Measurements from ENCODE around the gene NCKAP5L. TPM values are rescaled to one million over a fixed set of nuclear protein-coding genes. Genes with fewer than 3 reads are reported as not detected.

The NCKAP5L gene
- total and polyA plus RNA-seq, 2 donors (not counting 1 experiment from before 2014, with no cell fraction given) = 3.9 to 14.2 TPM

DNA sequence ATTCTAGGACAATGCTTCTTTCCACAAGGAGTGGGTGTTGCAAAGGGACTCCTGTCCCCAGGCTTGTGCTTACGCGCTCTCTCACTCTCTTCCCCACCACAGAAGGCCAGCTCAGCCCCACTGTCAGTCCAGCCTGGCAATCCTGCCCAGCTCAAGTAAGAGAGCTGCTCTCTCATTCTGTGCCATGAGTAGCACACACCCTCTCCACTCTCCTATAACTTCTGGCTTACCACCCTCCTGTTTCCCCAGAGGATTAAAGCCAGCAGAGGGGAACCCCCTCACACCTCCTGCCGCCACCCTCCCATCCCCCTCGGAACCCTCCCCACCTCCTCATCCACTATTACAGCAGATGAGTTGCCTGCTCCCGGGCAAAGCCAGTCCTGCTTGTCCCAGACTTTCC lies 17.1 kb downstream of the NCKAP5L start:
- H3K9ac ChIP-seq (ENCODE audit: insufficient read depth, low read length) = no peak overlapping the region
- TF ChIP-seq EZH2 (IDR thresholded peaks at IDR 0.05; ENCODE audit: low read length, missing control alignments) (no peak), CTCF (conservative IDR thresholded peaks at IDR 0.05 in 1 of 2, IDR thresholded peaks at IDR 0.05 in 1 of 2; ENCODE audit: low read depth in 1 of 2, low read length in 2 of 2) (no peak)
- no peaks in the 10 kb centered on the region for H3K27me3 ChIP-seq (ENCODE audit: control insufficient read depth, insufficient read depth, low read length)
- H3K36me3 ChIP-seq (ENCODE audit: control insufficient read depth, insufficient read depth, low read length) = peaks cover 3% of the 10 kb centered on the region
- DNase-seq (ENCODE audit: low read depth in 2 of 2) = no peak
- peaks cover 13% of the 10 kb centered on the region for H3K79me2 ChIP-seq (ENCODE audit: control insufficient read depth, insufficient read depth, low read length)
- H3K4me3 ChIP-seq (replicated peaks in 1 of 4; ENCODE audit: control extremely low read depth in 1 of 4, insufficient read depth in 1 of 4, low read depth in 3 of 4, low read length in 4 of 4) = no peak overlapping the region
- H3K27ac ChIP-seq (ENCODE audit: insufficient read depth, low read length) = no peak overlapping the region
- peaks cover 10% of the 10 kb centered on the region for H3K4me1 ChIP-seq (ENCODE audit: control insufficient read depth, extremely low read depth, insufficient read depth, low read length)
- no peaks in the 10 kb centered on the region for H3K9me3 ChIP-seq (ENCODE audit: control insufficient read depth, insufficient read depth, low read depth, low read length)
- H4K20me1 ChIP-seq (ENCODE audit: control insufficient read depth, extremely low read depth, insufficient read depth, low read length) = no peaks in the 10 kb centered on the region
- no peak overlapping the region for H2AFZ ChIP-seq (ENCODE audit: low read length)
- no peak overlapping the region for H3K4me2 ChIP-seq (ENCODE audit: extremely low read depth, insufficient read depth, low read length)

- Histone ChIP-seq H3K27ac (ENCODE audit: insufficient read depth, low read length) (no peak overlapping the region), H4K20me1 (ENCODE audit: control insufficient read depth, extremely low read depth, insufficient read depth, low read length) (no peaks in the 10 kb centered on the region), H3K27me3 (ENCODE audit: control insufficient read depth, insufficient read depth, low read length) (no peaks in the 10 kb centered on the region), H3K9me3 (ENCODE audit: control insufficient read depth, insufficient read depth, low read depth, low read length) (no peaks in the 10 kb centered on the region), H3K9ac (ENCODE audit: insufficient read depth, low read length) (peak overlapping the region; percentile 27), H2AFZ (ENCODE audit: low read length) (no peak overlapping the region), H3K4me1 (ENCODE audit: control insufficient read depth, extremely low read depth, insufficient read depth, low read length) (peaks cover 10% of the 10 kb centered on the region), H3K4me2 (ENCODE audit: extremely low read depth, insufficient read depth, low read length) (no peak overlapping the region), H3K79me2 (ENCODE audit: control insufficient read depth, insufficient read depth, low read length) (peaks cover 10% of the 10 kb centered on the region), H3K4me3 (replicated peaks in 1 of 4; ENCODE audit: control extremely low read depth in 1 of 4, insufficient read depth in 1 of 4, low read depth in 3 of 4, low read length in 4 of 4) (no peak overlapping the region), H3K36me3 (ENCODE audit: control insufficient read depth, insufficient read depth, low read length) (peaks cover 6% of the 10 kb centered on the region)
- DNase-seq (ENCODE audit: low read depth in 2 of 2) = peak in 1 of 2 donors; percentile 8
- TF ChIP-seq CTCF (conservative IDR thresholded peaks at IDR 0.05 in 1 of 2, IDR thresholded peaks at IDR 0.05 in 1 of 2; ENCODE audit: low read depth in 1 of 2, low read length in 2 of 2) = no peak
Observed at GRCh38 chr12:49809906-49810389, 18.3 kb downstream of the NCKAP5L start.

DNA sequence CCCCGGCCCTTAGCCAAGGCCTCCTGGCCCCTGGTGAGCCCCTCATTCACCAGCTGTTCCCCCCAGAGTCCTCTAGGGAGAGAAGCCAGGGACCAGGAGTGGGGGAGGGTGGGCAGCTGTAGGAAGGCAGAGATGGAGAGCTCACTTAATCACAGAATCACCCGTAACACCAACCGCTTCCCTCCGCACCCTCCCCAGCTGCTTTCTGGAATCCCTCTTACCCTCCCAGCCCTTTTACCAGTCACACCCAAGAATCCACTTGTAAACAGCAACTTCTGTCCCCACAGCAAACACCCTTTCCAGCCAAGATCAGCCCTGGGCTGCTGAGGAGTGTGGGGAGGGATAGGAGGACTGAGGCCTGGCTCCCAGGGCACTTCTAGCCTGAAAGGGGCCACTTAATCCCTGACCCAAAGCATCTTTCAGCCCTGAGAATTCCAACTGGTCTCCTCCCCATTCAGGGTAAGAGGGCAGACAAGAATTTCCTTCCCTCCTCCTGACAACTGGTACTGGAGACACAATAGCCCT lies 18.8 kb downstream of the NCKAP5L start:
- Histone ChIP-seq H3K4me1 (ENCODE audit: control insufficient read depth, extremely low read depth, insufficient read depth, low read length) (peaks cover 10% of the 10 kb centered on the region), H3K79me2 (ENCODE audit: control insufficient read depth, insufficient read depth, low read length) (peaks cover 10% of the 10 kb centered on the region), H2AFZ (ENCODE audit: low read length) (no peak overlapping the region), H4K20me1 (ENCODE audit: control insufficient read depth, extremely low read depth, insufficient read depth, low read length) (no peaks in the 10 kb centered on the region), H3K36me3 (ENCODE audit: control insufficient read depth, insufficient read depth, low read length) (peaks cover 10% of the 10 kb centered on the region), H3K27me3 (ENCODE audit: control insufficient read depth, insufficient read depth, low read length) (no peaks in the 10 kb centered on the region), H3K4me3 (replicated peaks in 1 of 4; ENCODE audit: control extremely low read depth in 1 of 4, insufficient read depth in 1 of 4, low read depth in 3 of 4, low read length in 4 of 4) (no peak overlapping the region), H3K9me3 (ENCODE audit: control insufficient read depth, insufficient read depth, low read depth, low read length) (no peaks in the 10 kb centered on the region), H3K4me2 (ENCODE audit: extremely low read depth, insufficient read depth, low read length) (no peak overlapping the region), H3K27ac (ENCODE audit: insufficient read depth, low read length) (no peak overlapping the region), H3K9ac (ENCODE audit: insufficient read depth, low read length) (peak overlapping the region; percentile 27)
- DNase-seq (ENCODE audit: low read depth in 2 of 2) = peak; percentile 27 to 36
- no peak for TF ChIP-seq CTCF (conservative IDR thresholded peaks at IDR 0.05 in 1 of 2, IDR thresholded peaks at IDR 0.05 in 1 of 2; ENCODE audit: low read depth in 1 of 2, low read length in 2 of 2)
- TF ChIP-seq EZH2 (IDR thresholded peaks at IDR 0.05; ENCODE audit: low read length, missing control alignments) = no peak

All from fibroblast of lung (primary cell).